IMR-90 (cell line): Measurements from ENCODE around the gene TTC7B.

Experiments
- CTCF ChIP-seq: conservative IDR thresholded peaks from 2 replicates; pipeline ENCODE4 v1.5.1; 2012; ENCODE audit warnings: mild to moderate bottlenecking, low read depth, low read length, improper control_type of control experiment
- MXI1 ChIP-seq: IDR thresholded peaks from 2 replicates; pipeline ENCODE4 v1.6.1; 2012; ENCODE audit warnings: low read depth, mild to moderate bottlenecking, low read length, moderate library complexity, borderline replicate concordance
- POLR2A ChIP-seq: IDR thresholded peaks from 2 replicates; pipeline ENCODE4 v1.6.1; 2012; ENCODE audit warnings: mild to moderate bottlenecking, low read depth, low read length
- RCOR1 ChIP-seq: IDR thresholded peaks from 2 replicates; pipeline ENCODE4 v1.6.1; 2012; ENCODE audit warnings: mild to moderate bottlenecking, low read length, improper control_type of control experiment; ENCODE audit not compliant: insufficient replicate concordance

- TF ChIP-seq RCOR1 (peak; percentile 43), MXI1 (no peak), CTCF (no peak), POLR2A (no peak)
Observed at GRCh38 chr14:90675399-90675798, 140.8 kb downstream of the TTC7B start.
